GM12892 (cell line): ENCODE results near the gene CTDP1.
"Not testable (repeated sequence)": the region's sequence is repeated elsewhere in the genome, so short reads cannot be mapped to it uniquely, and the experiment has no call there.

Experiments used
- DNase-seq: peaks from one replicate; pipeline ENCODE4 v3.0.0; 2011; ENCODE audit not compliant: insufficient read length
- FAIRE-seq: peaks from 2 replicates; lab custom pipeline; 2011; peaks lifted over from hg19 to GRCh38; lab: Jason Lieb, UNC
- POLR2A ChIP-seq: IDR thresholded peaks from 2 replicates; pipeline ENCODE4 v1.6.1; 2011; ENCODE audit warnings: low read depth, low read length, control low read depth
- POLR2AphosphoS5 ChIP-seq: IDR thresholded peaks from 2 replicates; pipeline ENCODE4 v1.6.1; 2011; ENCODE audit warnings: low read depth, low read length, control low read depth
- TAF1 ChIP-seq: IDR thresholded peaks from 2 replicates; pipeline ENCODE4 v1.6.1; 2011; ENCODE audit warnings: low read depth, mild to moderate bottlenecking, control low read depth, low read length, borderline replicate concordance

CTDP1 gene

DNA sequence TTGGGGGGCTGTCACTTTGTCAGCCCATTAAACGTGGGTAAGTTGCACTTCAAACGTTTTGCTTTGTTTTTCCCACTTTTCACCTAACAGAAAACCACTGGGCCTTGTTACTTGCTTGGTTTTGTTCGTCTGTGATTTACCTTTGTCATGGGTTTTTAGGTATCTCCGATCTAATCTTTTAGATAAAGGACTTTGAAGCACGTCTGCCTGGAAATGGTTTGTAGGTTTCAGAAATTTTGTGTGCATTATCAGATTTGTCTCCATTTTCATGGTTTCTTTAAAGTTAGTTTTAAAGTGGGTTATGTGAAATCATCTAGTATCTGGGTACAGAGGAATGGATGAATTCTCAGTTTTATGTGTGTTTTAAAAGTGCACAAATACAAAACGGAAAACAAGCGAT is 6.4 kb downstream of the CTDP1 start:
- DNase-seq (no peak), FAIRE-seq (no peak)
- TF ChIP-seq POLR2AphosphoS5 = no peak
- TF ChIP-seq POLR2A = no peak
- no peak for TF ChIP-seq TAF1

DNA sequence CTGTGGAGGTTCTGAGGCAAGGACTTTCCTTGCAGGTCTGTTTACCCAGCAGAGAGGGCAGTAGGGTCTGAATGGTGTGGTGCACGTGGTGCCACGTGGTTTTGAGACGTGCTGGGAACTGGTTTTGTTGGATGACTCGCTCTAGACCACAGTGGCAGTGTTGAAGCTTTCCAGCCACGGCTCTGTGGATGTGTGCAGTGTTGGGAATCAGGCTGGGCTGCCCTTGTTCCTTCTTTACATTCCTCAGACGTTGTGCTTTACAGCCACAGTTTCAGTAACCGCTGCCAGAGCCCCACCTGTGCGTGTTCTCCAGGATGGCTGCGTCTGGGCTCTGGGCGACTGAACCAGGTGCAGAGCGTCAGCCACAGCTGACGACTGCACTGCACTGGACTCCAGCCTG is 8.2 kb downstream of the CTDP1 start:
- TF ChIP-seq POLR2AphosphoS5 = no peak
- no peak for TF ChIP-seq TAF1
- no peak for TF ChIP-seq POLR2A
- DNase-seq = no peak
- no peak for FAIRE-seq

DNA sequence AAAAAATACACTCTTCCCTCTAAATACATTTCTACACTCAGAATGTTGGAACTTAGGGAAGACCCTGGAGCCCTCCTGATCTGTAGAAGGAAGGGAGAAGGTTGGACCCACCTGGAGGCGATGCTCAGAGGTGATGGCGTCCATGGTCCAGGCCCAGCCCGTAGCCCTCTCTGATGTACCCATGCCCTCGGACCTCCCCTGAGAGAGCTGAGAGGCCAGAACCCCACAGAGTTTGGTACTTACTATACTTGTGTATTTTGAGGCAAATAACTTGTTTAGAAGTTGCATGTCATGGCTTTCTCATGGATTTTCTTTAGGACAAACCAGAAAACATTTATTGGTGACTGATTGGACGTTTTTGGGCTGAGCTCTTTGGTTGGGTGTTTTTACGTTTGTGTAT is 10.5 kb downstream of the CTDP1 start:
- TF ChIP-seq TAF1 (no peak), POLR2AphosphoS5 (no peak), POLR2A (no peak)
- FAIRE-seq (no peak), DNase-seq (no peak)

DNA sequence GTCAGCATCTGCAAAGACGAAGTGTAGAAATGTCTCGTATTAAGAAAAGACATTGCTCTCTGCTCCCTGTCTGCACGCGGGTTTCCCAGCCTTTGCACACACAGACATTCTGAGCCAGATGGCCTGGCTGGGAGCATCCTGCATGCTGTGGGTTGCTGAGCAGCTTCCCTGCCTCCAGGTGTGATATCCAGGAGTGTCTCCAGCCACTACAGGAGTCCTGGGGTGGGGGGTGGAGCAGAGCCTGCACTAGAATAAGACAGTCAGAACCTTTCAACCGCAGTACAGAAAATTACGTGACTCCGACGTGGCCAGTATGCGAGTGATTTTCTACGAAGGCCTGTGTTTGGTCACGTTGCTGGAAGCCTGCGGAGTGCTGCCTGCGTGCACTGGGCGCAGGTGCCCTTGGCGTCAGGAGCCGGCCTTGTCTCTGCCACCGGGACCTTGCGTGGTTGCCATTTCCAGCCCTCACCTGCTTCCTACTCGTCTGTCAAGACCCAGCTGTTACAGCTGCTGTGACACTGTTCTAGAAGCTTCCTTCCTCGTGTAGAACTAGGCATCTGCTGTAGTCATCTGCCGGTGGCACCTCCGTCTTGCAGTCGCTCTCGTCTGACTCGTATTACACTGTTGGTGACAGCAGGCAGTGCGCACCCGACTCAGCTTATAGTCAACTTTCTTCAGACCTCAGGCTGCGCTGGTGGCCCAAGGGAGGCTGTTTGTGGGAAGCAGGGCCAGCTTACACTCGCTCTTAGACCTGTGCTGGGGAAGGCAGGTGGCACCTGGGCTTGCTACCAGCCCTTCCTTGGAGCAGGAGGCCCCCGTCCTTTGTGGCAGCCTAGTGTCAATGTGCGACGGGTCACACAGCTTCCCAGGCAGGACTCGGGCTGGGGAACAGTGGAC is 11.2 kb downstream of the CTDP1 start:
- no peak for DNase-seq
- FAIRE-seq = no peak
- TF ChIP-seq POLR2AphosphoS5 (no peak), POLR2A (no peak), TAF1 (no peak)

DNA sequence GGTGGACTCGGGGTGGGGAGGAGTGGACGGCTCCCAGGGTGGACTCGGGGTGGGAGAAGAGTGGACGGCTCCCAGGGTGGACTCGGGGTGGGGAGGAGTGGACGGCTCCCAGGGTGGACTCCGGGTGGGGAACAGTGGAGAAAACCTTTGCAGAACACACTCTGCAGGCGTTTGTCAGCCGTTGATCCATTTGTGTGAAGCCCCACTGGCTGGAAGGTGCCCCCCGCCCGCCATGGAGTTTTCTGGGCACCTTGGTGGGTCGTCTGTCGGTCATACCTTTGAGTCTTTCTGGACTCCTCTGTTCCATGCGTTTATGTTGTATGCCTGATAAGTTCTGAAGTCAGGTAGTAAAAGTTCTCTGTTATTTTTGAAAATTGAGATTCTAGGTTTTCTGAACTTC is 12.5 kb downstream of the CTDP1 start:
- TF ChIP-seq POLR2A (no peak), POLR2AphosphoS5 (no peak), TAF1 (no peak)
- DNase-seq (no peak), FAIRE-seq (no peak)

DNA sequence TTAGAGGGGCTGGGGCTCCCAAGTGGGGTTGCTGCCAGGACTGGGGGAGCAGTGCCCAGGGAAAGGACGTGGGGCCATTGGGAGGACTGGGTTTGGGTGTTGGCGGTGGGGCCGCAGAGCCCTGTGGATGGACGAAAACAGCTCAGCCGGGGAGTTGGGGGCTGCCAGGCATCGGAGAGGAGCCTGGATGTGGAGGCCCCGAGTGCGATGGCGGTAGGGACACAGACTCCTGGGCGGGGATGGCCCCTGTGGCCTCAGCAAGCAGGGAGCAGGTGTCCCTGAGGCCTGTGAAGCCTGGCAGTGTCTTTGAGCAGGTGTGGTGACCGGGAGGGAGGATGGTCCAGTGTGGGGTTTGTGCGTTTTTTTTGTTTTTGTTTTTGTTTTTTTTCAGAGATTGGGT is 13.3 kb downstream of the CTDP1 start:
- TF ChIP-seq POLR2A (no peak), POLR2AphosphoS5 (no peak), TAF1 (no peak)
- no peak for DNase-seq
- FAIRE-seq = no peak

DNA sequence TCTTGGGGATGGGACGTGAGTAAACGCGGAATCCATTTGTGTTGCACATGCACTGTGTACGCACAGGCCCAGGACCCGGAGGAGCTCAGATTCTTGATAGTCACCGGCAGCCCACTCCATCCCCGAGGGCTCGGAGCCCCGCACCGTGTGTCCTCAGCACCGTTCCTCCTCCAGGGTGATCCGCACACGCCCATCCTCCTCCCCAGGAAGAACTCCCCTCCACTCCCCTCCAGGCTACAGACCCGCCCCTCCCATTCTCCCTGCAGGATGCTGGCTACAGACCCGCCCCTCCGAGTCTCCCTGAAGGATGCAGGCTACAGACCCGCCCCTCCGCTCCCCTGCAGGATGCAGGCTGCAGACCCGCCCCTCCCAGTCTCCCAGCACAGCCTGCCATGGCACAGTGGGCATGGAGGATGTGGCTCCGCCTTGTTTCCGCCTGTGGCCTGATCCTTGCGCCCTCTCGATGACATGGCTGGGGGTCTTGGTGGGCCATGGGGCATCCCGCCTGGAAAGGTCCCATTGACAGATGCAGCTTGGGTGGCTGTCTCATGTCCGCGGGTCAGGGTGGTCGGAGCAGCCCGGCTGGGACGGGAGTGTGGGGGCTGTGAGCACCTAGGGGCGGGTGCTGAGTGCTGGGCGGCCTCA is 14.1 kb downstream of the CTDP1 start:
- TF ChIP-seq POLR2A = no peak
- no peak for TF ChIP-seq POLR2AphosphoS5
- TF ChIP-seq TAF1 = no peak
- no peak for DNase-seq

DNA sequence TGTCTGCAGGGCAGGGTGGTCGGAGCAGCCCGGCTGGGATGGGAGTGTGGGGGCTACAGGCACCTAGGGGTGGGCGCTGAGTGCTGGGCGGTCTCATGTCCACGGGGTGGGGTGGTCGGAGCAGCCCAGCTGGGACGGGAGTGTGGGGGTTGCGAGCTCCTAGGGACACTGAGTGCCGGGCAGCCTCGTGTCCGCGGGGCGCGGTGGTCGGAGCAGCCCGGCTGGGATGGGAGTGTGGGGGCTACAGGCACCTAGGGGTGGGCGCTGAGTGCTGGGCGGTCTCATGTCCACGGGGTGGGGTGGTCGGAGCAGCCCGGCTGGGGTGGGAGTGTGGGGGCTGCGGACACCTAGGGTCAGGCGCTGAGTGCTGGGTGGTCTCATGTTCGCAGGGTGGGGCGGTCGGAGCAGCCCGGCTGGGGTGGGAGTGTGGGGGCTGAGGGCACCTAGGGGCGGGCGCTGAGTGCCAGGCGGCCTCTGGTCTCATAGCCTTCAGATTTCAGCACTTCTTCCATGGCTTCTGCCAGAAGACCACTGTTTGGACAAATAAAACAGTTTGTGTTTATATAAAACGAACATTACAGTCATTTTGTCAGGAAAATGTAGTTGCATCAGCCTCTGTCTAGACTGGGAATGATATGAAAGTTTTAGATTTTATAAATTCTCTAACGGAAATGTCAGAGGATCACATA is 14.7 kb downstream of the CTDP1 start:
- DNase-seq, FAIRE-seq: not testable (repeated sequence)

More for the DNA sequence above, 14.1 kb downstream of the CTDP1 start:
- no peak for FAIRE-seq

DNA sequence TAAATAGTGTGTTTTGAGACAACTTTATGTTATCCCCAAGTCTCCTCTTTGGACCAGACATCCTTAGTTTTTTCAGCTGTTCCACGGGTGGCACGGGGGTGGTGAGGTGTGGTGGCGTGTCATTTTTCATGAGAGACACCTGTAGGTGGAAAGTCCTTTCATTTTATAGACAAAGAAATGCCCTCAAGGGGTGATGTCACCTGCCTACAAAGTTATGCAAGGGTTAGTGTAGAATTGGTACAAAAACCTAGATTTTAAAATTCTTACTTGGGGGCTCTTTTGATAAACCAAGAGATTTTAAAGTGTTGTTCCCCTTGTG is 15.3 kb downstream of the CTDP1 start:
- DNase-seq (no peak), FAIRE-seq (no peak)
- TF ChIP-seq POLR2AphosphoS5 (no peak), TAF1 (no peak)

DNA sequence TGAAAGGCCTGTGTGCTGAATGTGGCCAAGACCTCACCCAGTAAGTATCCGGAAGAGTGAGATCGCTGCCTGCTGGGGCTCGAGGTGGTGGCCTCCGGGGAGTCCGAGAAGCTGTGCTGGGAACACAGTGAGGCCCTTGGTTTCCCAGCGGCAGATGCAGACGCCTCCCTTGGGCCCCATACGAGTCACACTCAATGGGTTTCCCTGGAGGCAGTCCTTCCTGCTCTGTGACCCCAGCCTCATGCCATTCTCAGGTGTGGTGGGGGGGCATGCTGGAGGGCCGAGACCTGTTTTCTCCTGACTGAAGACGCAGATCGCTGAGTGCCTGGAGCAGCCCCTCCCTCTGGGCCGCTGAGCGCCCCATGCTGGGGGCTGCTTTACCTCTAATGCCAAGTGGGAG is 15.7 kb downstream of the CTDP1 start:
- FAIRE-seq (no peak), DNase-seq (no peak)
- TF ChIP-seq TAF1 = no peak
- TF ChIP-seq POLR2A = no peak
- no peak for TF ChIP-seq POLR2AphosphoS5

DNA sequence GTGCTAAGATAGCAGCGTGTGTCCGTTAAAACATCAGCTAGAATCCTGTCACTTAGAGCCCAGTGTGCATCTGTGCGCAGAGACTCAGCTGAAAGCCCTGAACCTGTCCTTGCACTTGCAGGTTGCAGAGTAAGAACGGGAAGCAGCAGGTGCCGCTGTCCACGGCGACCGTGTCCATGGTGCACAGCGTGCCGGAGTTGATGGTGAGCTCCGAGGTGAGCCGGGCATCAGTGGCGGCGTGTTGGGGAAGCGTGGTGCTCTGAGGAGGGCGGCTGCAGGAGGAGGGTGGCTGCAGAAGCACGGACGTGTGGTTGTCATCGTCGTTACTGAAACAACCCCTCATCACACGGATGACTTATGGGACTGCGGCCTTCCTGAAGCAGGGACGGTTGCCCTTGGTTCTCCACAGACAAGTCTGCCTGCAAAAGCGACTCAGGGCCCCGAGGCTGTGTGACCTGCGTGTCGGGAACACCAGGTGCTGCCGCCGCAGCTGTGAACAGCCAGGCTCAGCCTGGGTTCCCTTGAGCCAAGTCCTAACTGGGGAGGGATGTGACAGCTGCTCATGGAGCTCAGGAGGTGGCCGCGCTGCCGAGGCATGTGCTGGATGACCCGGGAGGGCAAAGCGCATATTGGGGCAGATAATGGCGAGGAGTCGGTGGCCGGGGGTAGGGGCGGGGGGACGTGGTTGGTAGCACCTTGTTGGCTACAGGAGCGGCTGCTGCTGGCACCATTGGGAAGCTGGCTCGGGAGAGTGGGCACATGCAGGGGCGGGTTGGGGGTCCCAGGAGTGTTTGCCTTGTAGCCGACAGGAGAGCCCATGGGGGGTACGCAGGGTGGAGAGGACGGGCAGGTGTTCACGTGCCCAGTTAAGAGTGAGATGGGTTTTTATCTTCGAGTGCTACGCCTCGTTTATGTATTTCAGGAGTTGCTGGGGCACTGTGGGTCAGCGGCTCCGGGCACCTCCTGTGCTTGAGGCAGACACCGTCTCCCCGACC is 16.6 kb downstream of the CTDP1 start:
- FAIRE-seq (no peak), DNase-seq (no peak)
- TF ChIP-seq POLR2AphosphoS5 (no peak), TAF1 (no peak), POLR2A (no peak)

DNA sequence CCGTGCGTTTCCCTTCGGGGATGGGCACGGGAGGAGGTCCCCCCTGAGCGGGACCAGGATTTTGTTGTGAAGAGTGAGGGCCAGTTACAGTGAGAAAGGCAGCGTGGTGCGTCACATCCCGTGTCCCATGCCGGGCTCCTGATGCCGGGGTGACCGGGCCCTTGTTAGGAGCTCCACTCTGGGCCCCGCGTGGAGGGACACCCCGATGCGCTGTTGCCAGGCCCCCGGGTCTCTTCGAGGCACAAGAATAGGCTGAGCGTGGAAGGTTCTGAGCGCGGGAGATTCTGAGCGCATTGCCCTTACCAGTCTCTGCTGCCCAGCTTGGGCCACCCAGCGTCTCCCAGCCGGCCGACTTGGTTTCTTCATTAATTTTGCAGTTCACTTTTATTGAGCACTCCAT is 17.6 kb downstream of the CTDP1 start:
- no peak for DNase-seq
- TF ChIP-seq TAF1 (no peak), POLR2AphosphoS5 (no peak), POLR2A (no peak)
- no peak for FAIRE-seq
